Testis (tissue), 3 donors: ENCODE results near the gene TLX2. TPM values are rescaled to one million over a fixed set of nuclear protein-coding genes. Genes with fewer than 3 reads are reported as not detected.
A peak's percentile ranks its signal among the peaks of the same experiment; 100 is the strongest.

Experiments used
- DNase-seq: peaks from one replicate; pipeline ENCODE4 v3.0.0-alpha.2; 2019
- H3K27ac ChIP-seq, 2 donors: fragments of 200-600 bp; sonication (generic); one replicate each; pipeline ENCODE4 v1.5.1; 2019
- H3K27me3 ChIP-seq: fragments of 200-600 bp; sonication (generic); one replicate; pipeline ENCODE4 v1.5.1; 2019
- H3K36me3 ChIP-seq: fragments of 200-600 bp; sonication (generic); one replicate; pipeline ENCODE4 v1.5.1; 2017; ENCODE audit warnings: low read depth; ENCODE audit errors: missing control alignments
- H3K4me1 ChIP-seq: fragments of 200-600 bp; sonication (generic); one replicate; pipeline ENCODE4 v1.5.1; 2019
- H3K4me3 ChIP-seq, 2 donors: fragments of 200-600 bp; sonication (generic); one replicate each; pipeline ENCODE4 v1.5.1; 2017 to 2019
- H3K9me3 ChIP-seq: fragments of 200-600 bp; sonication (generic); one replicate; pipeline ENCODE4 v1.5.1; 2017
- POLR2A ChIP-seq: fragments of 450-650 bp; IDR thresholded peaks from one replicate; pipeline ENCODE4 v1.6.1; 2017; ENCODE audit warnings: antibody characterized with exemption, mild to moderate bottlenecking, moderate library complexity
- WGBS, 2 donors: methylation state at CpG; one replicate each; pipeline ENCODE4 v1.1.5; 2018; 5-methylcytosine and 5-hydroxymethylcytosine counted together
- intact Hi-C: fragments of 100-400 bp; cut with DNase I; formaldehyde crosslinking; loops from one replicate; pipeline ENCODE4 v1.15.1; 2023; ENCODE audit warnings: low total_unique reads
- polyA plus RNA-seq: library from polyadenylated mRNA; stranded (reverse); fragments of 350-450 nt; fragmentation: Illumina TruSeq; extraction: RNeasy Lipid Tissue Mini Kit (QIAGEN cat#74804); gene quantifications from one replicate; pipeline ENCODE4 v1.2.3, GENCODE V29; 2014; ENCODE audit warnings: low read depth, low replicate concordance; ENCODE audit not compliant: insufficient read depth
- total RNA-seq, 2 donors: library from RNA; depleted of rRNA; stranded (reverse); fragments of >200 nt; gene quantifications; one replicate each; pipeline ENCODE4 v1.2.3, GENCODE V29; 2016
- TF ChIP-seq, protein P1 (sequence below), 3 experiments: fragments of 450-650 bp in 2 of 3; fragments of 200-600 bp in 1 of 3; sonication (generic) in 1 of 3; IDR thresholded peaks; one replicate each; pipeline ENCODE4 v1.5.1; 2016 to 2019; ENCODE audit warnings: antibody characterized with exemption in 3 of 3, mild to moderate bottlenecking in 2 of 3, moderate library complexity in 1 of 3

TLX2 gene
- total and polyA plus RNA-seq, 3 donors from 2014 or later = 1.1 to 4.5 (median 1.3) TPM

GRCh38 chr2:74499267-74499939 is 14.8 kb upstream of the TLX2 start, which contains the start of gene LBX2:
TSS of gene LBX2 (minus strand) at chr2:74499603. CDS start at chr2:74499537, 66 bp downstream.
- peak within 1 kb of the TSS; percentile 18 to 32 for H3K4me3 ChIP-seq
- peak; percentile 39 for DNase-seq
- H3K36me3 ChIP-seq = no peaks in the 10 kb centered on the region
- no peak within 1 kb of the TSS for H3K27ac ChIP-seq
- WGBS, 2 donors = 0 to 4% methylated on average over 36 to 55 of the region's 65 CpGs
- no peaks in the 10 kb centered on the region for H3K9me3 ChIP-seq
- intact Hi-C loops = no loop called here
- TF ChIP-seq, protein P1, sequence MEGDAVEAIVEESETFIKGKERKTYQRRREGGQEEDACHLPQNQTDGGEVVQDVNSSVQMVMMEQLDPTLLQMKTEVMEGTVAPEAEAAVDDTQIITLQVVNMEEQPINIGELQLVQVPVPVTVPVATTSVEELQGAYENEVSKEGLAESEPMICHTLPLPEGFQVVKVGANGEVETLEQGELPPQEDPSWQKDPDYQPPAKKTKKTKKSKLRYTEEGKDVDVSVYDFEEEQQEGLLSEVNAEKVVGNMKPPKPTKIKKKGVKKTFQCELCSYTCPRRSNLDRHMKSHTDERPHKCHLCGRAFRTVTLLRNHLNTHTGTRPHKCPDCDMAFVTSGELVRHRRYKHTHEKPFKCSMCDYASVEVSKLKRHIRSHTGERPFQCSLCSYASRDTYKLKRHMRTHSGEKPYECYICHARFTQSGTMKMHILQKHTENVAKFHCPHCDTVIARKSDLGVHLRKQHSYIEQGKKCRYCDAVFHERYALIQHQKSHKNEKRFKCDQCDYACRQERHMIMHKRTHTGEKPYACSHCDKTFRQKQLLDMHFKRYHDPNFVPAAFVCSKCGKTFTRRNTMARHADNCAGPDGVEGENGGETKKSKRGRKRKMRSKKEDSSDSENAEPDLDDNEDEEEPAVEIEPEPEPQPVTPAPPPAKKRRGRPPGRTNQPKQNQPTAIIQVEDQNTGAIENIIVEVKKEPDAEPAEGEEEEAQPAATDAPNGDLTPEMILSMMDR (IDR thresholded peaks at IDR 0.05) = no peak
- no peak for TF ChIP-seq POLR2A
- H3K4me1 ChIP-seq = peaks cover 18% of the 10 kb centered on the region
- no peaks in the 10 kb centered on the region for H3K27me3 ChIP-seq

- Histone ChIP-seq H3K36me3 (peaks cover 4% of the 10 kb centered on the region), H3K9me3 (no peaks in the 10 kb centered on the region), H3K27me3 (no peaks in the 10 kb centered on the region), H3K27ac (no peak overlapping the region), H3K4me3 (no peak overlapping the region), H3K4me1 (peaks cover 18% of the 10 kb centered on the region)
- TF ChIP-seq, protein P1 (IDR thresholded peaks at IDR 0.05) = no peak
- no peak for TF ChIP-seq POLR2A
- no peak for DNase-seq
- 37 to 38% methylated on average over 11 to 15 of the region's 15 CpGs for WGBS, 2 donors
- intact Hi-C loops = no loop called here
Measured at GRCh38 chr2:74499940-74500577, 14.2 kb upstream of the TLX2 start.

- Histone ChIP-seq H3K9me3 (no peaks in the 10 kb centered on the region), H3K27me3 (no peaks in the 10 kb centered on the region), H3K4me3 (no peak overlapping the region), H3K36me3 (peaks cover 4% of the 10 kb centered on the region), H3K27ac (no peak overlapping the region), H3K4me1 (peaks cover 18% of the 10 kb centered on the region)
- intact Hi-C loops = no loop called here
- TF ChIP-seq POLR2A = no peak
- TF ChIP-seq, protein P1 (IDR thresholded peaks at IDR 0.05) = no peak
- no peak for DNase-seq
Measured at GRCh38 chr2:74500578-74500946, 13.7 kb upstream of the TLX2 start.

DNA sequence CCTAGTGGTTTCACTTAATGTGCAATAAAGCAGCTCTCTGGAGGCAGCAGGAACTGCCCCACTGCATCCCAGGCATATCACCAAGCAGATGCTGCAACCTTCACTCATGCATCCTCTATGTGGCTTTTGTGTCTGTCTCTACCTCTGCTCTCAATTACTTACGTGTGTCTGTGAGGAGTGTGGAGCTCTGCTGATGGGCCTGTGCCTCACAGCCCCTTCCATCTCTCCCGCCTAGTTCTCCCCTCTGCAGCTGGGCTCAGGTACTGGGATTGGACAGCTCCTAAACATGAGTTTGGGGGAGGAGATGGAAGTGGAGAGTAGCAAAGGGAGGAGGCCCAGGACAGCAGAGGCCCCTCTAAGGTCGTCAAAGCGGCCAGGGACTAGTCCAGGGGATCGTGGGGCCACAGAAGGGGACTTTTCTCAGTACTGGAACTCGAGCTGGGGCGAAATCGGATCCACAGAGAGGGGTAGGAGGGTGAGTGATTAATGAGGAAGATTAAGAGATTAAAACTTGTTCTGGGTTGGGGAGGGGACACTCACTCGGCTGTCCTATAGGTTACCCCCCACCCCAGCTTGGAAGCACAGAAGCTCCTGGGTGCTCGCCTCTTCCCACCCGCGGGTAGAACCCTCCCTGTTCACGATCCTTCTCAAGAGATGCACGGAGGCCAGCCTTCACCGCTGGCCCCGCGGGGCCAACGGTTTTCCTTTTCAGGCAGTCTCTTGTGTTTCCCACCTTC is 12.7 kb upstream of the TLX2 start:
- no peak for DNase-seq
- H3K27ac ChIP-seq = no peak overlapping the region
- no peak overlapping the region for H3K4me3 ChIP-seq
- H3K27me3 ChIP-seq = no peaks in the 10 kb centered on the region
- TF ChIP-seq POLR2A = no peak
- TF ChIP-seq, protein P1 (IDR thresholded peaks at IDR 0.05) = no peak
- intact Hi-C loops = no loop called here
- H3K36me3 ChIP-seq = peaks cover 4% of the 10 kb centered on the region
- H3K9me3 ChIP-seq = no peaks in the 10 kb centered on the region
- WGBS, 2 donors = 51 to 62% methylated on average over 18 of the region's 18 CpGs
- peaks cover 18% of the 10 kb centered on the region for H3K4me1 ChIP-seq
